HL-60 (cell line): Measurements from ENCODE around the gene LAMB3.

Source experiments
- DNase-seq, 2 experiments: peaks; one replicate each; pipeline ENCODE4 v3.0.0-alpha.2; 2010 to 2020; ENCODE audit warnings: low read depth in 1 of 2, low spot score in 1 of 2
- H3K27ac ChIP-seq: fragments of 250-450 bp; sonication (Bioruptor Pico); replicated peaks from 2 replicates; pipeline ENCODE4 v1.5.1; 2020; ENCODE audit warnings: mild to moderate bottlenecking, moderate library complexity
- H3K27me3 ChIP-seq: fragments of 250-450 bp; sonication (Bioruptor Pico); 2 replicates; pipeline ENCODE4 v1.5.1; 2021; ENCODE audit warnings: mild to moderate bottlenecking, moderate library complexity; ENCODE audit not compliant: insufficient read depth, poor library complexity, severe bottlenecking
- H3K4me3 ChIP-seq: replicated peaks from 2 replicates; pipeline ENCODE4 v1.5.1; 2011; ENCODE audit warnings: mild to moderate bottlenecking, control low read depth, low read length; ENCODE audit not compliant: insufficient read depth
- CTCF ChIP-seq: IDR thresholded peaks from one replicate; pipeline ENCODE4 v1.5.1; 2011; ENCODE audit warnings: low read length, control low read depth, inconsistent platforms; ENCODE audit not compliant: insufficient read depth
- GABPA ChIP-seq: IDR thresholded peaks from 2 replicates; pipeline ENCODE4 v1.6.1; 2012; ENCODE audit warnings: low read depth
- POLR2AphosphoS5 ChIP-seq: IDR thresholded peaks from 2 replicates; pipeline ENCODE4 v1.6.1; 2012; ENCODE audit warnings: low read depth
- REST ChIP-seq: IDR thresholded peaks from 2 replicates; pipeline ENCODE4 v1.6.1; 2012; ENCODE audit warnings: low read depth; ENCODE audit not compliant: insufficient replicate concordance
- SPI1 ChIP-seq: IDR thresholded peaks from 2 replicates; pipeline ENCODE4 v1.6.1; 2012; ENCODE audit warnings: low read depth, mild to moderate bottlenecking, borderline replicate concordance

LAMB3 gene

GRCh38 chr1:209621741-209622655, 30.2 kb downstream of the LAMB3 start:
- TF ChIP-seq REST (no peak), GABPA (no peak)
- Histone ChIP-seq H3K27me3 (no peaks in the 10 kb centered on the region), H3K4me3 (no peak overlapping the region), H3K27ac (no peak overlapping the region)
- no peak for DNase-seq

GRCh38 chr1:209621286-209621685, 30.9 kb downstream of the LAMB3 start:
- DNase-seq, result no peak
- TF ChIP-seq POLR2AphosphoS5 (no peak), GABPA (no peak), SPI1 (no peak), REST (no peak), CTCF (no peak)

GRCh38 chr1:209620487-209620884, 31.7 kb downstream of the LAMB3 start:
- Histone ChIP-seq H3K4me3 (no peak overlapping the region), H3K27ac (no peak overlapping the region), H3K27me3 (no peaks in the 10 kb centered on the region)
- no peak for DNase-seq
- no peak for TF ChIP-seq SPI1

More at GRCh38 chr1:209621286-209621685, 30.9 kb downstream of the LAMB3 start:
- H3K27ac ChIP-seq, result no peak overlapping the region
- no peaks in the 10 kb centered on the region for H3K27me3 ChIP-seq
- no peak overlapping the region for H3K4me3 ChIP-seq

GRCh38 chr1:209619696-209620486, 32.3 kb downstream of the LAMB3 start:
- Histone ChIP-seq H3K27ac (no peak overlapping the region), H3K4me3 (no peak overlapping the region), H3K27me3 (no peaks in the 10 kb centered on the region)
- DNase-seq, result no peak
- TF ChIP-seq POLR2AphosphoS5, result no peak
- TF ChIP-seq REST, result no peak
- no peak for TF ChIP-seq GABPA
- no peak for TF ChIP-seq SPI1
- no peak for TF ChIP-seq CTCF
